B cell (primary cell): ENCODE measurements around the gene NUDT12.

ENCODE experiments used
- CTCF ChIP-seq: fragments of 200-600 bp; IDR thresholded peaks from one replicate; pipeline ENCODE4 v1.8.0; 2022; ENCODE audit warnings: antibody characterized with exemption, mild to moderate bottlenecking
- EZH2 ChIP-seq: IDR thresholded peaks from 2 replicates; pipeline ENCODE4 v1.6.1; 2012; ENCODE audit warnings: borderline replicate concordance, low read depth, mild to moderate bottlenecking, moderate library complexity, low read length; ENCODE audit not compliant: insufficient read depth, poor library complexity, severe bottlenecking

GRCh38 chr5:103519550-103519949 is 43.0 kb downstream of the NUDT12 start:
- TF ChIP-seq CTCF = no peak
- no peak for TF ChIP-seq EZH2
